Prostate gland (tissue), 2 donors: ENCODE data around the gene GRHL1. TPM values are rescaled to one million over a fixed set of nuclear protein-coding genes. Genes with fewer than 3 reads are reported as not detected.

Experiments used
- DNase-seq: peaks from one replicate; pipeline ENCODE4 v3.0.0-alpha.2; 2019; ENCODE audit warnings: low spot score
- H3K27ac ChIP-seq, 2 donors: fragments of 200-600 bp; sonication (generic); 2 replicates each; pipeline ENCODE4 v1.5.1; 2017 to 2019
- H3K27me3 ChIP-seq: fragments of 200-600 bp; sonication (generic); replicated peaks from 2 replicates; pipeline ENCODE4 v1.5.1; 2019; ENCODE audit not compliant: insufficient read depth
- H3K36me3 ChIP-seq, 2 donors: fragments of 200-600 bp; sonication (generic); 1 replicate in 1 of 2; 2 replicates in 1 of 2; pipeline versions ENCODE4 v1.5.1 to v1.8.1; 2017 to 2019
- H3K4me1 ChIP-seq: fragments of 200-600 bp; sonication (generic); replicated peaks from 2 replicates; pipeline ENCODE4 v1.5.1; 2019
- H3K4me3 ChIP-seq, 2 donors: fragments of 200-600 bp; sonication (generic); 2 replicates each; pipeline ENCODE4 v1.5.1; 2017 to 2019
- H3K9me3 ChIP-seq: fragments of 200-600 bp; sonication (generic); 2 replicates; pipeline ENCODE4 v1.5.1; 2017
- CTCF ChIP-seq, 4 experiments: fragments of 200-600 bp in 2 of 4; fragments of 450-650 bp in 2 of 4; sonication (generic) in 2 of 4; IDR thresholded peaks; 1 replicate in 3 of 4; 2 replicates in 1 of 4; pipeline ENCODE4 v1.5.1; 2016 to 2019; ENCODE audit warnings: antibody characterized with exemption in 4 of 4, mild to moderate bottlenecking in 2 of 4, moderate library complexity in 2 of 4
- POLR2A ChIP-seq: fragments of 450-650 bp; IDR thresholded peaks from one replicate; pipeline ENCODE4 v1.6.1; 2016; ENCODE audit warnings: antibody characterized with exemption, mild to moderate bottlenecking
- POLR2AphosphoS5 ChIP-seq: sonication (generic); formaldehyde crosslinking; IDR thresholded peaks from one replicate; pipeline ENCODE4 v1.6.1; 2017; ENCODE audit warnings: antibody characterized with exemption
- WGBS: methylation state at CpG from one replicate; pipeline ENCODE4 v1.1.5; 2018; 5-methylcytosine and 5-hydroxymethylcytosine counted together
- intact Hi-C: fragments of 100-400 bp; cut with DNase I; formaldehyde crosslinking; loops from one replicate; pipeline ENCODE4 v1.14.2; 2022
- total RNA-seq, 2 donors: library from RNA; depleted of rRNA; stranded (reverse); fragments of >200 nt; gene quantifications; one replicate each; pipeline ENCODE4 v1.1.0, GENCODE V29; 2016

GRHL1 gene
- total RNA-seq, 2 donors from 2014 or later: 25.7 to 31.8 TPM

GRCh38 chr2:9941196-9941995 lies 10.1 kb upstream of the GRHL1 start:
- H3K27ac ChIP-seq: no peak overlapping the region

GRCh38 chr2:9941996-9942390 lies 9.5 kb upstream of the GRHL1 start:
- intact Hi-C loops: no loop called here
- H3K4me3 ChIP-seq: no peak overlapping the region
- peaks cover 7% of the 10 kb centered on the region for H3K4me1 ChIP-seq
- 66% methylated on average over 6 of the region's 6 CpGs for WGBS
- H3K36me3 ChIP-seq: no peaks in the 10 kb centered on the region
- no peaks in the 10 kb centered on the region for H3K27me3 ChIP-seq
- TF ChIP-seq POLR2A (no peak), POLR2AphosphoS5 (no peak), CTCF (IDR thresholded peaks at IDR 0.05) (no peak)
- no peak for DNase-seq
- no peaks in the 10 kb centered on the region for H3K9me3 ChIP-seq
- H3K27ac ChIP-seq: no peak overlapping the region

More at GRCh38 chr2:9941196-9941995, 10.1 kb upstream of the GRHL1 start:
- intact Hi-C loops: no loop called here
- Histone ChIP-seq H3K36me3 (no peaks in the 10 kb centered on the region), H3K4me3 (no peak overlapping the region), H3K9me3 (no peaks in the 10 kb centered on the region), H3K27me3 (no peaks in the 10 kb centered on the region), H3K4me1 (peaks cover 7% of the 10 kb centered on the region)
- no peak for TF ChIP-seq POLR2AphosphoS5
- TF ChIP-seq POLR2A: no peak
- no peak for DNase-seq
- whole genome bisulfite sequencing: 44% methylated on average over 13 of the region's 13 CpGs

- intact Hi-C loops: no loop called here
- no peak overlapping the region for H3K27ac ChIP-seq
- no peak overlapping the region for H3K4me3 ChIP-seq
- no peaks in the 10 kb centered on the region for H3K9me3 ChIP-seq
- H3K27me3 ChIP-seq: no peaks in the 10 kb centered on the region
- no peaks in the 10 kb centered on the region for H3K36me3 ChIP-seq
- TF ChIP-seq CTCF (IDR thresholded peaks at IDR 0.05): no peak
- TF ChIP-seq POLR2AphosphoS5: peak; percentile 25
- no peak for TF ChIP-seq POLR2A
- WGBS: 61% methylated on average over 3 of the region's 3 CpGs
- H3K4me1 ChIP-seq: peaks cover 7% of the 10 kb centered on the region
- DNase-seq: peak; percentile 40
Observed at GRCh38 chr2:9944330-9944758, 7.1 kb upstream of the GRHL1 start.

GRCh38 chr2:9945596-9945995 lies 5.9 kb upstream of the GRHL1 start:
- Histone ChIP-seq H3K36me3 (no peaks in the 10 kb centered on the region), H3K27me3 (no peaks in the 10 kb centered on the region), H3K4me1 (peaks cover 4% of the 10 kb centered on the region), H3K4me3 (no peak overlapping the region), H3K27ac (no peak overlapping the region), H3K9me3 (no peaks in the 10 kb centered on the region)
- 63% methylated on average over 7 of the region's 7 CpGs for WGBS
- no peak for DNase-seq
- TF ChIP-seq CTCF (IDR thresholded peaks at IDR 0.05) (no peak), POLR2AphosphoS5 (no peak), POLR2A (no peak)
- intact Hi-C loops: no loop called here

GRCh38 chr2:9946076-9946475 lies 5.4 kb upstream of the GRHL1 start:
- WGBS: 84% methylated on average over 7 of the region's 7 CpGs
- intact Hi-C loops: no loop called here
- Histone ChIP-seq H3K27me3 (no peaks in the 10 kb centered on the region), H3K4me3 (no peak overlapping the region), H3K36me3 (no peaks in the 10 kb centered on the region), H3K4me1 (peaks cover 4% of the 10 kb centered on the region), H3K27ac (no peak overlapping the region), H3K9me3 (no peaks in the 10 kb centered on the region)
- TF ChIP-seq POLR2AphosphoS5 (no peak), POLR2A (no peak), CTCF (IDR thresholded peaks at IDR 0.05) (no peak)
- no peak for DNase-seq
